HCT116 (cell line): ENCODE data around the gene C1orf167. TPM values are rescaled to one million over a fixed set of nuclear protein-coding genes. Genes with fewer than 3 reads are reported as not detected.

Experiments
- ATAC-seq: fragments of 200-7000 bp; cut with Tn5 transposase; 2 replicates; pipeline ENCODE4 v1.9.1; 2020; ENCODE audit warnings: mild to moderate bottlenecking, moderate library complexity
- BruUV-seq: library from RNA; stranded (reverse); fragments of 400-500 nt; replicated peaks from 2 replicates; lab custom pipeline; 2021; lab: Mats Ljungman, UMichigan
- CTCF ChIA-PET: fragments of 300-600 bp; sonication (Branson Sonifier 250); formaldehyde crosslinking; loops from one replicate; lab custom pipeline; 2021; ENCODE audit warnings: antibody characterized with exemption; lab: Charles Lee
- POLR2A ChIA-PET: fragments of 300-600, 350-600 bp; sonication (Branson Sonifier 250); formaldehyde crosslinking; loops from one replicate; lab custom pipeline; 2021; ENCODE audit warnings: antibody characterized with exemption; lab: Charles Lee
- RAD21 ChIA-PET, 2 experiments: fragments of 300-600 bp; sonication (Branson Sonifier 250); formaldehyde crosslinking; loops; one replicate each; lab custom pipeline; 2023; ENCODE audit warnings: low total read pairs in 2 of 2; ENCODE audit not compliant: uncharacterized antibody in 2 of 2, unreplicated experiment in 2 of 2, low non-redundant PET in 1 of 2; lab: Charles Lee
- DNase-seq: peaks from one replicate; pipeline ENCODE4 v3.0.0-alpha.2; 2010; ENCODE audit warnings: low read depth, low spot score
- H2AFZ ChIP-seq: fragments of 200-600 bp; shearing (Covaris generic), sonication (generic); 2 replicates; pipeline ENCODE4 v1.6.1; 2017; ENCODE audit warnings: low read depth, mixed run types, mixed read lengths, antibody characterized with exemption, low read length; ENCODE audit not compliant: poor library complexity, severe bottlenecking
- H3K27ac ChIP-seq: 2 replicates; pipeline ENCODE4 v1.5.1; 2012; ENCODE audit warnings: low read depth, low read length
- H3K27me3 ChIP-seq: fragments of 200-600 bp; sonication (generic); 2 replicates; pipeline ENCODE4 v1.6.1; 2016; ENCODE audit warnings: mixed run types, low read length, mixed read lengths; ENCODE audit not compliant: insufficient read depth
- H3K36me3 ChIP-seq, 2 experiments: fragments of 200-500 bp in 1 of 2; fragments of 200-600 bp in 1 of 2; sonication (Bioruptor generic) in 1 of 2; sonication (generic) in 1 of 2; 2 replicates each; pipeline versions ENCODE4 v1.5.1 to v1.6.1; 2014 to 2016; ENCODE audit warnings: low read length in 2 of 2, inconsistent platforms in 1 of 2, mixed read lengths in 1 of 2, mixed run types in 1 of 2; ENCODE audit not compliant: insufficient read depth in 2 of 2, control insufficient read depth in 1 of 2
- H3K4me1 ChIP-seq, 2 experiments: fragments of 200-600 bp in 1 of 2; sonication (generic) in 1 of 2; 2 replicates each; pipeline versions ENCODE4 v1.5.1 to v1.6.1; 2012 to 2017; ENCODE audit warnings: low read length in 2 of 2, inconsistent platforms in 1 of 2, mild to moderate bottlenecking in 1 of 2, mixed read lengths in 1 of 2, mixed run types in 1 of 2, moderate library complexity in 1 of 2; ENCODE audit not compliant: insufficient read depth in 2 of 2, control insufficient read depth in 1 of 2
- H3K4me2 ChIP-seq: fragments of 200-600 bp; sonication (generic); 2 replicates; pipeline ENCODE4 v1.6.1; 2017; ENCODE audit warnings: mixed run types, low read length, mixed read lengths
- H3K4me3 ChIP-seq, 2 experiments: fragments of 200-600 bp in 1 of 2; sonication (generic) in 1 of 2; replicated peaks in 1 of 2; 2 replicates each; pipeline ENCODE4 v1.5.1; 2011 to 2016; ENCODE audit warnings: low read length in 2 of 2, control low read depth in 1 of 2, low read depth in 1 of 2, mild to moderate bottlenecking in 1 of 2, mixed read lengths in 1 of 2, mixed run types in 1 of 2
- H3K79me2 ChIP-seq: fragments of 200-600 bp; sonication (generic); 2 replicates; pipeline ENCODE4 v1.6.1; 2017; ENCODE audit warnings: mild to moderate bottlenecking, mixed run types, low read length, moderate library complexity, mixed read lengths; ENCODE audit not compliant: insufficient read depth
- H3K9ac ChIP-seq: fragments of 200-600 bp; sonication (generic); 2 replicates; pipeline ENCODE4 v1.6.1; 2016; ENCODE audit warnings: low read length, mixed read lengths
- H3K9me2 ChIP-seq: fragments of 200-600 bp; sonication (generic), shearing (Covaris generic); 2 replicates; pipeline ENCODE4 v1.6.1; 2017; ENCODE audit warnings: mixed run types, mild to moderate bottlenecking, moderate library complexity; ENCODE audit not compliant: insufficient read depth
- H3K9me3 ChIP-seq, 2 experiments: fragments of 200-500 bp in 1 of 2; fragments of 200-600 bp in 1 of 2; sonication (Bioruptor generic) in 1 of 2; sonication (generic) in 1 of 2; 2 replicates each; pipeline ENCODE4 v1.6.1; 2014 to 2017; ENCODE audit warnings: low read length in 2 of 2, mixed read lengths in 2 of 2, inconsistent platforms in 1 of 2, low read depth in 1 of 2, mild to moderate bottlenecking in 1 of 2, mixed run types in 1 of 2, moderate library complexity in 1 of 2; ENCODE audit not compliant: control insufficient read depth in 1 of 2, insufficient read depth in 1 of 2
- H4K20me1 ChIP-seq: fragments of 200-600 bp; sonication (generic), shearing (Covaris generic); 2 replicates; pipeline ENCODE4 v1.6.1; 2017; ENCODE audit warnings: mixed run types, mild to moderate bottlenecking, moderate library complexity; ENCODE audit not compliant: insufficient read depth
- EGR1 ChIP-seq: IDR thresholded peaks from 2 replicates; pipeline ENCODE4 v1.6.1; 2012; ENCODE audit warnings: low read depth
- EZH2 ChIP-seq: fragments of 200-600 bp; sonication (generic); IDR thresholded peaks from 2 replicates; pipeline ENCODE4 v1.6.1; 2017; ENCODE audit warnings: antibody characterized with exemption, mixed run types
- FOSL1 ChIP-seq: IDR thresholded peaks from 2 replicates; pipeline ENCODE4 v1.6.1; 2012; ENCODE audit warnings: low read depth
- JUND ChIP-seq: IDR thresholded peaks from 2 replicates; pipeline ENCODE4 v1.6.1; 2012
- POLR2A ChIP-seq: IDR thresholded peaks from 2 replicates; pipeline ENCODE4 v1.7.0; 2011; ENCODE audit warnings: borderline replicate concordance; ENCODE audit not compliant: insufficient read depth, insufficient read length; ENCODE audit errors: extremely low read depth
- POLR2AphosphoS5 ChIP-seq: IDR thresholded peaks from 2 replicates; pipeline ENCODE4 v1.6.1; 2011; ENCODE audit warnings: mild to moderate bottlenecking, low read depth, low read length, moderate library complexity
- RAD21 ChIP-seq: IDR thresholded peaks from 2 replicates; pipeline ENCODE4 v1.6.1; 2012; ENCODE audit warnings: low read depth, mild to moderate bottlenecking
- SIN3A ChIP-seq: IDR thresholded peaks from 2 replicates; pipeline ENCODE4 v1.6.1; 2012; ENCODE audit warnings: low read depth
- TCF7L2 ChIP-seq: IDR thresholded peaks from 2 replicates; pipeline ENCODE4 v1.7.0; 2011; ENCODE audit warnings: borderline replicate concordance, inconsistent platforms; ENCODE audit not compliant: insufficient read depth, insufficient read length; ENCODE audit errors: extremely low read depth
- YY1 ChIP-seq: IDR thresholded peaks from 2 replicates; pipeline ENCODE4 v1.6.1; 2011; ENCODE audit warnings: low read length, low read depth, moderate library complexity, mild to moderate bottlenecking; ENCODE audit not compliant: insufficient replicate concordance; ENCODE audit errors: extremely low read depth
- ZFX ChIP-seq: fragments of 450-650 bp; IDR thresholded peaks from 2 replicates; pipeline ENCODE4 v1.6.1; 2017
- intact Hi-C: fragments of 100-400 bp; cut with micrococcal nuclease; formaldehyde crosslinking; loops from 2 replicates; pipeline ENCODE4 v1.10.0; 2022
- total RNA-seq: library from RNA; stranded (reverse); gene quantifications from one replicate; pipeline ENCODE4 v1.2.1, GENCODE V29; 2021; ENCODE audit not compliant: unreplicated experiment
- TF ChIP-seq, protein P1 (sequence below), 3 experiments: fragments of 200-600 bp in 1 of 3; sonication (generic) in 1 of 3; IDR thresholded peaks in 2 of 3; conservative IDR thresholded peaks in 1 of 3; 2 replicates each; pipeline ENCODE4 v1.5.1; 2012 to 2017; ENCODE audit warnings: low read depth in 2 of 3, low read length in 2 of 3, antibody characterized with exemption in 1 of 3, borderline replicate concordance in 1 of 3, control low read depth in 1 of 3, mild to moderate bottlenecking in 1 of 3, mixed read lengths in 1 of 3, mixed run types in 1 of 3, moderate library complexity in 1 of 3; ENCODE audit not compliant: insufficient read depth in 1 of 3
- TF ChIP-seq, protein P2 (sequence below): IDR thresholded peaks from 2 replicates; pipeline ENCODE4 v1.6.1; 2012
- TF ChIP-seq, protein P3 (sequence below): IDR thresholded peaks from 2 replicates; pipeline ENCODE4 v1.6.1; 2012
- TF ChIP-seq, protein P4 (sequence below): IDR thresholded peaks from 2 replicates; pipeline ENCODE4 v1.6.1; 2012; ENCODE audit warnings: low read depth

The C1orf167 gene
- total RNA-seq, 1 experiment from 2014 or later, result 0.12 TPM

DNA sequence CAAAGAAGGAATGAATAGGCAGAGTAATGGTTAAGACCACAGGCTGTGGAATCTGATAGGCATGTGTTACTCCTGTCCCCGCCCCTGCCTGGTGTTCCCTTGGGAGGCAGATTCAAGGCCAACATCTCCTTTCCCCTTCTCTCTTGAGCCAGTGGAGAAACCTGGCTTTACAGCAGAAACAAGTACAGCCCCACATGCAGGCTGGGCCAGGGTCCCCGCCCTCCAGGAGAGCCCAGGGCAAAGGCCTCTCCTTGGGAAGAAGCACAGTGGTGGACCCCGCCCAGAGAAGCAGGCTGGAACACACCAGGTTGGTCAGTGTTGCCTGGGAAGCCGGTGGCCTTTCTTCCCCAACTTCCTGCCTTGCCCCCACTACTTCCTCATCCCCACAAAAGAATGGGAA lies 6.8 kb downstream of the C1orf167 start (continued):
- TF ChIP-seq, protein P1, sequence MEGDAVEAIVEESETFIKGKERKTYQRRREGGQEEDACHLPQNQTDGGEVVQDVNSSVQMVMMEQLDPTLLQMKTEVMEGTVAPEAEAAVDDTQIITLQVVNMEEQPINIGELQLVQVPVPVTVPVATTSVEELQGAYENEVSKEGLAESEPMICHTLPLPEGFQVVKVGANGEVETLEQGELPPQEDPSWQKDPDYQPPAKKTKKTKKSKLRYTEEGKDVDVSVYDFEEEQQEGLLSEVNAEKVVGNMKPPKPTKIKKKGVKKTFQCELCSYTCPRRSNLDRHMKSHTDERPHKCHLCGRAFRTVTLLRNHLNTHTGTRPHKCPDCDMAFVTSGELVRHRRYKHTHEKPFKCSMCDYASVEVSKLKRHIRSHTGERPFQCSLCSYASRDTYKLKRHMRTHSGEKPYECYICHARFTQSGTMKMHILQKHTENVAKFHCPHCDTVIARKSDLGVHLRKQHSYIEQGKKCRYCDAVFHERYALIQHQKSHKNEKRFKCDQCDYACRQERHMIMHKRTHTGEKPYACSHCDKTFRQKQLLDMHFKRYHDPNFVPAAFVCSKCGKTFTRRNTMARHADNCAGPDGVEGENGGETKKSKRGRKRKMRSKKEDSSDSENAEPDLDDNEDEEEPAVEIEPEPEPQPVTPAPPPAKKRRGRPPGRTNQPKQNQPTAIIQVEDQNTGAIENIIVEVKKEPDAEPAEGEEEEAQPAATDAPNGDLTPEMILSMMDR (IDR thresholded peaks at IDR 0.05 in 2 of 3, conservative IDR thresholded peaks at IDR 0.05 in 1 of 3; ENCODE audit: borderline replicate concordance in 1 of 3, insufficient read depth in 1 of 3, low read depth in 2 of 3, low read length in 2 of 3), result no peak
- TF ChIP-seq ZFX (no peak), SIN3A (no peak)
- TF ChIP-seq, protein P2, sequence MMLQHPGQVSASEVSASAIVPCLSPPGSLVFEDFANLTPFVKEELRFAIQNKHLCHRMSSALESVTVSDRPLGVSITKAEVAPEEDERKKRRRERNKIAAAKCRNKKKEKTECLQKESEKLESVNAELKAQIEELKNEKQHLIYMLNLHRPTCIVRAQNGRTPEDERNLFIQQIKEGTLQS, result no peak
- TF ChIP-seq, protein P3, sequence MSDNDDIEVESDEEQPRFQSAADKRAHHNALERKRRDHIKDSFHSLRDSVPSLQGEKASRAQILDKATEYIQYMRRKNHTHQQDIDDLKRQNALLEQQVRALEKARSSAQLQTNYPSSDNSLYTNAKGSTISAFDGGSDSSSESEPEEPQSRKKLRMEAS, result no peak

DNA sequence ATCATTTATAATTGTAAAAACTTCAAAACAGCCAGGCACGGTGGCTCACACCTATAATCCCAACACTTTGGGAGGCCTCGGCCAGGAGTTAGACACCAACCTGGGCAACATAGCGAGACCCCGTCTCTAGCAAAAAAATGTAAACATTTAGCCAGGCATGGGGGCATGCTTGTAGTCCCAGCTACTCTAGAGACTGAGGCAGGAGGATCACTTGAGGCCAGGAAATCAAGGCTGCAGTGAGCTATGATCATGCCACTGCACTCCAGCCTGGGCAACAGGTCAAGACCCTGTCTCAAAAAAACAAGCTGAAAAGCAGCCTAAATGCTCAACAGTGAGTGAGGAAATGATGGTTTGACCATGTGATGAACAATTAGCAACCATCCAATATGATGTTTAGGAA lies 7.3 kb downstream of the C1orf167 start:
- H3K36me3 ChIP-seq, result no peaks in the 10 kb centered on the region
- no peaks in the 10 kb centered on the region for H3K79me2 ChIP-seq
- no peaks in the 10 kb centered on the region for H4K20me1 ChIP-seq
- H3K4me2 ChIP-seq, result no peak overlapping the region
- H3K9ac ChIP-seq, result no peak overlapping the region
- POLR2A ChIA-PET, result no interaction called here
- no peaks in the 10 kb centered on the region for H3K9me2 ChIP-seq
- intact Hi-C loops, result no loop called here
- no TSS peak for BruUV-seq
- no peak overlapping the region for H3K4me3 ChIP-seq
- H3K27me3 ChIP-seq, result no peaks in the 10 kb centered on the region
- CTCF ChIA-PET, result no interaction called here
- DNase-seq, result no peak
- no peaks in the 10 kb centered on the region for H3K9me3 ChIP-seq
- no peak overlapping the region for H2AFZ ChIP-seq
- RAD21 ChIA-PET, result no interaction called here
- H3K4me1 ChIP-seq, result peaks cover 0 to 4% of the 10 kb centered on the region in 2 experiments; a peak in 1 of 4 replicates
- ATAC-seq, result no peak
- no peak overlapping the region for H3K27ac ChIP-seq
- no peak for TF ChIP-seq EZH2
- TF ChIP-seq, protein P2, result no peak
- TF ChIP-seq, protein P3, result no peak
- TF ChIP-seq ZFX, result no peak
- TF ChIP-seq RAD21, result no peak
- TF ChIP-seq, protein P4, sequence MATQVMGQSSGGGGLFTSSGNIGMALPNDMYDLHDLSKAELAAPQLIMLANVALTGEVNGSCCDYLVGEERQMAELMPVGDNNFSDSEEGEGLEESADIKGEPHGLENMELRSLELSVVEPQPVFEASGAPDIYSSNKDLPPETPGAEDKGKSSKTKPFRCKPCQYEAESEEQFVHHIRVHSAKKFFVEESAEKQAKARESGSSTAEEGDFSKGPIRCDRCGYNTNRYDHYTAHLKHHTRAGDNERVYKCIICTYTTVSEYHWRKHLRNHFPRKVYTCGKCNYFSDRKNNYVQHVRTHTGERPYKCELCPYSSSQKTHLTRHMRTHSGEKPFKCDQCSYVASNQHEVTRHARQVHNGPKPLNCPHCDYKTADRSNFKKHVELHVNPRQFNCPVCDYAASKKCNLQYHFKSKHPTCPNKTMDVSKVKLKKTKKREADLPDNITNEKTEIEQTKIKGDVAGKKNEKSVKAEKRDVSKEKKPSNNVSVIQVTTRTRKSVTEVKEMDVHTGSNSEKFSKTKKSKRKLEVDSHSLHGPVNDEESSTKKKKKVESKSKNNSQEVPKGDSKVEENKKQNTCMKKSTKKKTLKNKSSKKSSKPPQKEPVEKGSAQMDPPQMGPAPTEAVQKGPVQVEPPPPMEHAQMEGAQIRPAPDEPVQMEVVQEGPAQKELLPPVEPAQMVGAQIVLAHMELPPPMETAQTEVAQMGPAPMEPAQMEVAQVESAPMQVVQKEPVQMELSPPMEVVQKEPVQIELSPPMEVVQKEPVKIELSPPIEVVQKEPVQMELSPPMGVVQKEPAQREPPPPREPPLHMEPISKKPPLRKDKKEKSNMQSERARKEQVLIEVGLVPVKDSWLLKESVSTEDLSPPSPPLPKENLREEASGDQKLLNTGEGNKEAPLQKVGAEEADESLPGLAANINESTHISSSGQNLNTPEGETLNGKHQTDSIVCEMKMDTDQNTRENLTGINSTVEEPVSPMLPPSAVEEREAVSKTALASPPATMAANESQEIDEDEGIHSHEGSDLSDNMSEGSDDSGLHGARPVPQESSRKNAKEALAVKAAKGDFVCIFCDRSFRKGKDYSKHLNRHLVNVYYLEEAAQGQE, result no peak
- TF ChIP-seq JUND, result no peak
- TF ChIP-seq FOSL1, result no peak
- TF ChIP-seq TCF7L2, result no peak
- TF ChIP-seq EGR1, result no peak
- TF ChIP-seq, protein P1 (IDR thresholded peaks at IDR 0.05 in 2 of 3, conservative IDR thresholded peaks at IDR 0.05 in 1 of 3; ENCODE audit: borderline replicate concordance in 1 of 3, insufficient read depth in 1 of 3, low read depth in 2 of 3, low read length in 2 of 3), result no peak
- no peak for TF ChIP-seq SIN3A
- TF ChIP-seq YY1, result no peak
- no peak for TF ChIP-seq POLR2A
- no peak for TF ChIP-seq POLR2AphosphoS5
